Gastroesophageal sphincter (tissue), 3 donors: ENCODE data around the gene HBZ.

Source experiments
- CTCF ChIP-seq, 4 experiments: fragments of 200-600 bp in 2 of 4; fragments of 450-650 bp in 2 of 4; sonication (generic) in 1 of 4; IDR thresholded peaks; one replicate each; pipeline ENCODE4 v1.5.1; 2017 to 2019; ENCODE audit warnings: antibody characterized with exemption in 4 of 4, mild to moderate bottlenecking in 2 of 4, moderate library complexity in 2 of 4
- EP300 ChIP-seq: sonication (generic); formaldehyde crosslinking; IDR thresholded peaks from one replicate; pipeline ENCODE4 v1.6.1; 2017; ENCODE audit warnings: antibody characterized with exemption, mild to moderate bottlenecking
- POLR2A ChIP-seq, 2 donors: fragments of 450-650 bp; IDR thresholded peaks; one replicate each; pipeline ENCODE4 v1.6.1; 2017; ENCODE audit warnings: antibody characterized with exemption in 2 of 2, mild to moderate bottlenecking in 2 of 2, moderate library complexity in 1 of 2
- POLR2AphosphoS5 ChIP-seq: sonication (generic); formaldehyde crosslinking; IDR thresholded peaks from one replicate; pipeline ENCODE4 v1.6.1; 2017; ENCODE audit warnings: antibody characterized with exemption

- no peak for TF ChIP-seq CTCF (IDR thresholded peaks at IDR 0.05)
- TF ChIP-seq POLR2AphosphoS5 = no peak
- no peak for TF ChIP-seq EP300
- no peak for TF ChIP-seq POLR2A (IDR thresholded peaks at IDR 0.05)
Measured at GRCh38 chr16:114327-114726, 38.1 kb upstream of the HBZ start.
